Stimulated activated memory B cell treated with anti-CD40 and anti-IgM and Interleukin-4, amounts not matched to agents 10 μg/mL and 1 μg/mL and 100 μg/mL, for 72 hours (primary cell): ENCODE data around the gene ANKRD33B.

Experiments used
- ATAC-seq: fragments of 150-1000 bp; cut with Tn5 transposase; 2 replicates; pipeline ENCODE4 v1.10.0; 2021
- H3K27ac Mint-ChIP-seq: one replicate; pipeline ENCODE4 v1.8.0; 2022; ENCODE audit warnings: mild to moderate bottlenecking, mixed read lengths
- H3K27me3 Mint-ChIP-seq: one replicate; pipeline ENCODE4 v1.8.0; 2022; ENCODE audit warnings: mixed read lengths
- H3K36me3 Mint-ChIP-seq: one replicate; pipeline ENCODE4 v1.8.0; 2022; ENCODE audit warnings: mixed read lengths
- H3K4me1 Mint-ChIP-seq: one replicate; pipeline ENCODE4 v1.8.0; 2022; ENCODE audit warnings: mixed read lengths
- H3K4me3 Mint-ChIP-seq: one replicate; pipeline ENCODE4 v1.8.0; 2022; ENCODE audit warnings: mild to moderate bottlenecking, moderate library complexity, mixed read lengths
- H3K9me3 Mint-ChIP-seq: one replicate; pipeline ENCODE4 v1.8.0; 2022; ENCODE audit warnings: mixed read lengths

The ANKRD33B gene

DNA sequence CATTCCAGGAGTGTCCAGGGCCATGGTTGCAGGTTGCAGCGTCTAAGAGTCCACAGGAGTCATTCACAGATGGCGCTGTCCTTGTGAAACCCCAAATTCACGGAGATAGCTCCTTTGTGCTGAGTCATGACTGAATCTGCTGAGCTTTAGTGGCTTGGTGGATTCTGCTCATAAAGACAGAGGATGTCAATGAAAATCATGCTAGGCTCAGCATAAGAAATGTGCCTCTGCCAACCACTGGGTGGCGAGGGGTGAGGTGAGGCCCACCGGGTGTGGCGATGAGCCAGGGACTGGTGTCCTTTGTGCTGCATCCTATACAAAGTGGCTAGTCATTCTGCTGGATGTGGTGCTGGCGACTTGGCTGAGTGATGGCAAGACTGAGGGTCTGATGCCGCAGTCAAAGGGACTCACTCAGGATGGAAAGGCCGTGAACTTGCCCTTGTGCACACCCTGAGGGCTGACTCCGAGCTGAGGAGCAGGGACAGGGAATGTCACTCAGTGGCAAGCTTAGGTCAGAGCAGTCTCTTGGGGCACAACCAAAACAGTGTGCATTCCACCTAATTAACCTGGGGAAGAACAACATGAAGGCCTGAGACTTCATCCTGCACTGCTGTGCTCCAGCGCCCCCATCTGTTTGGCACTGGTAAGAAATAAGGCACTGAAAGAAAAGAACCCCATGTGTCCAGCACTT is 125.7 kb downstream of the ANKRD33B start:
- Mint-ChIP-seq H3K27me3 (no peaks in the 10 kb centered on the region), H3K4me3 (no peak overlapping the region), H3K4me1 (peaks cover 41% of the 10 kb centered on the region), H3K27ac (peak overlapping the region; percentile 64), H3K36me3 (peaks cover 39% of the 10 kb centered on the region), H3K9me3 (no peaks in the 10 kb centered on the region)
- ATAC-seq, result peak; percentile 56

- Mint-ChIP-seq H3K9me3 (no peaks in the 10 kb centered on the region), H3K27me3 (no peaks in the 10 kb centered on the region), H3K4me1 (peaks cover 36% of the 10 kb centered on the region), H3K27ac (no peak overlapping the region), H3K36me3 (peaks cover 33% of the 10 kb centered on the region), H3K4me3 (no peak overlapping the region)
- no peak for ATAC-seq
These were observed 126.9 kb downstream of the ANKRD33B start for GRCh38 chr5:10690460-10691440.

GRCh38 chr5:10691826-10692785 is 128.2 kb downstream of the ANKRD33B start:
- Mint-ChIP-seq H3K27me3 (no peaks in the 10 kb centered on the region), H3K4me1 (peaks cover 42% of the 10 kb centered on the region), H3K27ac (peak overlapping the region; percentile 53), H3K36me3 (peaks cover 21% of the 10 kb centered on the region), H3K9me3 (no peaks in the 10 kb centered on the region), H3K4me3 (no peak overlapping the region)
- ATAC-seq, result no peak

DNA sequence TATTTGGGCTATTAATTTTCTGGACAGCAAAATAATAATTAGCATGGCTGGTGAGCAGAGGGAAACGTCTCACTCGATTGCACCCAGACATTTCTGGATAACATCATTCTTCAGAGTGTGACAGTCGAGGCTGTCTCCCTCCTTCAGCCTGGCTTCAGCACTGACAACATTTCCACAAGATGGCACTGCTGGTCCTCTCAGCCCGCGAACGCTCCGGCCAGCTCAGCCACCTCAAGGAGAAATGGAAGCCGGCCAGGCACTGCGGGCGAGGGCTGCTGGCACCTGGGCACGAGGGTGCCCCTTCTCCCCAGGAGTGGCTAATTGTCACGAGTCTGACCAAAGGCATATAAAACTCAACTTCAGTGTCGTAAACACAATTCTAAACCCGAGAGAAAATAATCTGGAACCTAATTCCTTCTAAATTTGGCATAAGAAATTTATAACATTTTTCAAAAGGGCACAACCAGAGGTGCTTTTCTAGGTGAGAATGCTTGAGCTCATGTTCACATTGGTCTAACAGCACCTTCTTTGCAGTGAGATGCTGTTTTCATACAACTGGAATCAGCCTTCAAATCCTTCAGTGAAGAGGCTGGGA is 131.3 kb downstream of the ANKRD33B start:
- Mint-ChIP-seq H3K27ac (peak overlapping the region; percentile 43), H3K36me3 (peaks cover 10% of the 10 kb centered on the region), H3K4me1 (peaks cover 59% of the 10 kb centered on the region), H3K27me3 (no peaks in the 10 kb centered on the region), H3K9me3 (no peaks in the 10 kb centered on the region), H3K4me3 (no peak overlapping the region)
- ATAC-seq, result peak; percentile 68

GRCh38 chr5:10695759-10696543 is 132.1 kb downstream of the ANKRD33B start:
- Mint-ChIP-seq H3K4me1 (peaks cover 61% of the 10 kb centered on the region), H3K4me3 (no peak overlapping the region), H3K9me3 (no peaks in the 10 kb centered on the region), H3K36me3 (peaks cover 5% of the 10 kb centered on the region), H3K27me3 (no peaks in the 10 kb centered on the region), H3K27ac (peak overlapping the region; percentile 34)
- ATAC-seq, result no peak

GRCh38 chr5:10699281-10699874 is 135.5 kb downstream of the ANKRD33B start:
- peak; percentile 65 for ATAC-seq

DNA sequence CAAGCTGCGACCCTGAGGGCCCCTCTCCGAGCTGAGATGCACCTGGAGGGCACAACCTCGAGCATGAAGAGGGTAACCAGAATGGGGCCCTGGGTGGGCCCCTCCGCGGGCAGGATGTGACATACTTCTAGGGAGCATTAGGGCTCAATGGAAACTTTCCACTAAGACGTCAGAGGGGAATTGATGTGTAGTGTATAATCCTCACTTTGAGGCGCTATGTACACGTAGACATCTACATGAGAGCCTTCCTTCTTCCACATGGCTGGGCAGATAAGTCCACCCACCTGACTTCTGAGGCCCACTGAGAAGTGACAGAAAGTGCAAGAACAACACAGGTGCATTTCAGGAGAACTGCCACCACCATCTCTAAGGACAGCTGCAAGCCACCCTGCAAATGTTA is 136.1 kb downstream of the ANKRD33B start:
- Mint-ChIP-seq H3K9me3 (no peaks in the 10 kb centered on the region), H3K36me3 (peaks cover 5% of the 10 kb centered on the region), H3K4me3 (peak overlapping the region; percentile 64), H3K27me3 (no peaks in the 10 kb centered on the region), H3K27ac (peak overlapping the region; percentile 91), H3K4me1 (peaks cover 86% of the 10 kb centered on the region)
- ATAC-seq, result peak; percentile 93

More at GRCh38 chr5:10699281-10699874, 135.5 kb downstream of the ANKRD33B start:
- H3K27me3 Mint-ChIP-seq, result no peaks in the 10 kb centered on the region
- H3K4me1 Mint-ChIP-seq, result peaks cover 81% of the 10 kb centered on the region
- peak overlapping the region; percentile 91 for H3K27ac Mint-ChIP-seq
- no peaks in the 10 kb centered on the region for H3K9me3 Mint-ChIP-seq
- peaks cover 5% of the 10 kb centered on the region for H3K36me3 Mint-ChIP-seq
- peak overlapping the region; percentile 5 for H3K4me3 Mint-ChIP-seq

DNA sequence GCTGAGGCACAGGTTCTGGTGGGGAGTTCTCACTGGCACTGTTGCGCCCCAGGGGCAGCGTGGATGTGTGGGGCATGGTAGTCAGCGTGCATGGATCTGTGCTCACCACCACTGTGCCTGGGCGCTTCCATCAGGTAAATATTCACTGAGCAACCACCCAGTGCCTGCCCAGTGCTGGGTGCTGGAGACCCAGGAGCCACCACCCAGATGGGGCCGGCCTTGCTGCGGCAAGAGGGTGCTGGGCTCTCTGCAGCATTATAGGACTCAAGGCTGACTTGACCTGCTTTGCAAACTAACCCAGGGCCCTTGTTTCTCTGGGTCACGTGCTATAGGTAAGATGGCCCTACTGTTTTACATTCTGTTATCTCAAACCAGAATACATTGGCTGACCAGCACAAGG is 136.6 kb downstream of the ANKRD33B start:
- Mint-ChIP-seq H3K9me3 (no peaks in the 10 kb centered on the region), H3K27ac (peak overlapping the region; percentile 91), H3K27me3 (no peaks in the 10 kb centered on the region), H3K36me3 (peaks cover 5% of the 10 kb centered on the region), H3K4me3 (peak overlapping the region; percentile 64), H3K4me1 (peaks cover 86% of the 10 kb centered on the region)
- peak; percentile 20 for ATAC-seq

- Mint-ChIP-seq H3K4me3 (no peak overlapping the region), H3K36me3 (peaks cover 5% of the 10 kb centered on the region), H3K9me3 (no peaks in the 10 kb centered on the region), H3K27me3 (no peaks in the 10 kb centered on the region), H3K4me1 (peaks cover 86% of the 10 kb centered on the region), H3K27ac (no peak overlapping the region)
- no peak for ATAC-seq
These were observed 137.7 kb downstream of the ANKRD33B start for GRCh38 chr5:10701567-10702039.

DNA sequence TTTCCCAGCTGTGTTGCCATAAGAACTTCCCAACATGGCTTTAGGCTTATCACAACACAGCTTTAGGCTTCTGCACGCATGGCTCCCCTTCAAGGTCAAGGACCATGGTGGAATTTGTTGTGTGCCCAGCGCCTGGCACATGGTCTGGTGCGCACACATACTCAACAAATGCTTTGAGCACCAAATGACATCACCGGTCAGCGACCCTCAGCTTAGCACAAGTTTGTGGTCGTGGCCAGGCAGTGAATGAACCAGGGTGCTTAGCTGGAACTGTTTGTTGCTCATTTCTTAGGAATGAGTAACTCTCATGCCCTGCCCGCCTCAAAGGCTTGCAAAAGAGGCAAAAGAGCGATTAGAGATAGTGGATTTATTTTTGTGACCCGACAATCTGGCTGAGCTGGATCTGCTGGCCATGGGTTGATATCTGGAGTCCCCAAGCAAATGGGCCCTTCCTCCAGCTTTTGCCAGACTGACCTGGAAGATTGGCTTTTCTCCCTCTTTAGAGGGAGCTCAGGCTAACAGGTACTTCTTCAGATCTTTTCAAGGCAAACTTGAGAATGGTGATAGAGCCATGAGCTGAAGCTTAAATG is 138.3 kb downstream of the ANKRD33B start:
- H3K27ac Mint-ChIP-seq, result no peak overlapping the region

DNA sequence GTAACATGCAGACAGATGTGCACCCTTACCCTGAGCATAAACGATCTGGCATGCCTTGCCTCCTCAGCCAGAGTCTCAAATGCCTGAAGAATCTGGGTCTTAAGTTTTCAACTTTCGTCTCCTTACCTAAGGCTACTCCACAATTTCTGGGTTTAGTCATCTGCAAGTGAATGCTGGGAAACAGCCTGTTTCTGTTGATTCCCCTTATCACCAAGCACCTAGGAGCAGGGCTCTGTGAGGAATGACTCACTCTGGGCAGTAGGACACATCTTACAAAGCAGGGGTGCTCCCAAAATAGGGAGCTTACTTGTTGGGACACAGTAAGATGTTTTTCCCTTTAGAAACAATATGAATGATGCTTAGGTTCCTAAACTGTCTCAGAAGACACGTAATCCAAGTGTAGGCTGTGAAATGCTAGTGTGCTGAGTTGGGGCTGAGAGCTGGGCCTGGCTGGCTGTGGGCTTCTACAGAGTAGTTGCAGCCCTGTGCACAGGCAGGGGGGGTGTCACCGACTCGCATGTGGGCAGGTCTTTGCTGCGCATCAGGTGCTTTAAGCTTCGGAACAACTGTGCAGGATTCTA is 139.1 kb downstream of the ANKRD33B start:
- peak overlapping the region; percentile 50 for H3K27ac Mint-ChIP-seq
- H3K4me3 Mint-ChIP-seq, result peak overlapping the region; percentile 15
- H3K9me3 Mint-ChIP-seq, result no peaks in the 10 kb centered on the region
- peaks cover 86% of the 10 kb centered on the region for H3K4me1 Mint-ChIP-seq
- no peaks in the 10 kb centered on the region for H3K27me3 Mint-ChIP-seq
- ATAC-seq, result no peak
- peaks cover 14% of the 10 kb centered on the region for H3K36me3 Mint-ChIP-seq

More for the DNA sequence above, 138.3 kb downstream of the ANKRD33B start:
- H3K4me3 Mint-ChIP-seq, result no peak overlapping the region
- H3K36me3 Mint-ChIP-seq, result peaks cover 9% of the 10 kb centered on the region
- no peaks in the 10 kb centered on the region for H3K9me3 Mint-ChIP-seq
- H3K4me1 Mint-ChIP-seq, result peaks cover 86% of the 10 kb centered on the region
- no peaks in the 10 kb centered on the region for H3K27me3 Mint-ChIP-seq
- no peak for ATAC-seq

DNA sequence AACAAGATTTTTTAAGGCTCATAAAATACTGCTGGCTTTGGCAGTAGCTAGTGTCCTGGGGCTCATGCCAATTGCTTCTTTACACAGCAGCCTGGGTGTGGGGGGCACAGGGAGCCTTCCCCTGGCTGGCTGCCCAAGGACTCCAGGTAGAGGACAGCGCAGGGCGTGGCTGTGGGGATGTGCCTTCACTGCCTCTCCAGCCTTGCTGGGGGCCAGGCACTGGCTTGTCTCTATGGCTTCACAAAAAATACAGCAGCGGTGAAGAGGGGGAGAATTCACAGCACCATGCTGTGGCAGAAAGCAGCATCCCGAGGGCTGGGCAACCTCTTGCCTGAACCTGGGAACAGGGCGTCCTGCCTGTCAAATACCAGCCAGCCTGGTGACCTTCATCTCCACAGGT is 139.8 kb downstream of the ANKRD33B start:
- no peaks in the 10 kb centered on the region for H3K9me3 Mint-ChIP-seq
- H3K27me3 Mint-ChIP-seq, result no peaks in the 10 kb centered on the region
- peaks cover 88% of the 10 kb centered on the region for H3K4me1 Mint-ChIP-seq
- peak overlapping the region; percentile 78 for H3K27ac Mint-ChIP-seq
- ATAC-seq, result no peak
- H3K36me3 Mint-ChIP-seq, result peaks cover 21% of the 10 kb centered on the region
- no peak overlapping the region for H3K4me3 Mint-ChIP-seq
